IPS-11a (cell line): ENCODE results near the gene GINS1.

ENCODE experiments used
- H3K4me3 ChIP-seq: one replicate; pipeline ENCODE4 v1.5.1; 2013; ENCODE audit warnings: low read depth, low read length, control low read depth

The GINS1 gene

DNA sequence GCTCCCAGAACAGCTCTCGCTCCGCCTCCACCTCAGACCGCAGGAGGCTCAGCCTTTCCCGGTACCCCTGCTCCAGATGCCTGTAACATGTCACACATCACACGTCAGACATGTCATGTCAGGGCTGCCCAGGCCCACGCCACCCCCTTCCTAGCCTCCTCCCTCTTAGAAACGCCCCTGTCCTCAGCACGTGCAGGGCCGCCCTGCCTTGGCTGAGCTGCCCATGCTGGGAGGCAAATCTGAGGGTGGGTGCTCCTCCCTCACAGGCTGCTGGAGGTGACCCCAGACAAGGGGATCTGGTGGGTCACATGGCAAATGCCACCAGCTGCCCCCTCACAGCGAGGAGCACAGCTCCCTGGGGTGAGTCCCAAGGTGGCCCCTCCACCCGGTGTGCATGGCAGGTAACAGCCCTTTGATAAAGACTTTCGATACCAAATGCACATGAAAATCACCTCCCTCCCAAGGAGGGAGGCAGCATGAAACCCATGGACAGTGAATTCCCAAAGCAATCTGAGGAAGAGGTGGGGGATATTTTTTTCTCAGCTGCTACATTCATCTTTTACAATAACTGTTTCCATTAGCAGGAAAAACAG, 84.1 kb downstream of the GINS1 start:
- no peak overlapping the region for H3K4me3 ChIP-seq

DNA sequence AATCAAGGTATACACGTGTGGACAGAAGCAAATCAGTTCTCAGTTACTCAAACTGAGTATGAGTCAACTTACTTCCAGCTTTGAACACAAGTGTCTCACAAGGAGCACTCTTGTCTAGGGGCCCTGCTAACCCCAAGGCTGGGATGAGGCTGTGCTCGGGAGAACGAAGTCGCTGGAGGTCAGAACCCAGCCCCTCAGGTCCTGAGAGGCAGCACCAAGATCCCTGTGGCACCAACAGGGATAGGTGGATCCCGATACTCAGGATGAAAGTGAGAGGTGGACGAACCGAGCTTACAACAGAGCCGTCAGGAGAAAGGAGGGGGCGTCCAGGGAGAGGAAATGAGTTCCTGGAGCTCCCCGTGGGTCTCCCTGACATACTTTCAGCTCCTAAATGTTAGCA, 85.7 kb downstream of the GINS1 start:
- H3K4me3 ChIP-seq = no peak overlapping the region

DNA sequence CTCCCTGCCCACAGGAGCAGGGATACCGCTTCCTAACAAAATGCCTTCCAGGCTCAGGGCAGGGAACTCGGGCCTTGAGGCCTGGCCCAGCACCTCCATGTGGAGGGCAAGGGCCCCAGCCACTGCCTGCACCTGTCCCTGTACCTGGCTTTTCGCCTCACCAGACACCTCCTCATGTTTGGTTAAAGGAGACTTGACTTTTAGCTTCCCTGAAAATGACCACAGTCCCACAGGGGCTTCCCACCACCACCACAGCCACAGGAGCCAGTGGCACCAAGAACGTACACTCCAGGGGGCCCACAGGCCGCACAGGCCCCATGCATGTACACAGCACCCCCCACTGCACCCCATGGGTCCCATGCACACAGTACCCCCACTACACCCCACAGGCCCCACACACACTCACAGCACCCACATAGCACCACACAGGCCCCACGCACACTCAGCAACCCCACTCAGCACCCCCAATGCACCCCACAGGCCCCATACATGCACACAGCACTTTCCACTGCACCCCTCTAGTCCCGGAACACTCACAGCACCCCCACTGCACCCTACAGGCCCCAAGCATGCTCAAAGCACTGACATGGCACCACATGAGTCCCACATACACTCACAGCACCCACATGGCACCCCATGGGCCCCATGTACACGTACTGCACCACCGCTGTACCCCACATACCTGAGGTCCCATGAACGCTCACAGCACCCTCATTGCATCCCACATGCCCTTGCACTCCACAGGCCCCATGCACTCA, 86.5 kb downstream of the GINS1 start:
- H3K4me3 ChIP-seq = no peak overlapping the region

DNA sequence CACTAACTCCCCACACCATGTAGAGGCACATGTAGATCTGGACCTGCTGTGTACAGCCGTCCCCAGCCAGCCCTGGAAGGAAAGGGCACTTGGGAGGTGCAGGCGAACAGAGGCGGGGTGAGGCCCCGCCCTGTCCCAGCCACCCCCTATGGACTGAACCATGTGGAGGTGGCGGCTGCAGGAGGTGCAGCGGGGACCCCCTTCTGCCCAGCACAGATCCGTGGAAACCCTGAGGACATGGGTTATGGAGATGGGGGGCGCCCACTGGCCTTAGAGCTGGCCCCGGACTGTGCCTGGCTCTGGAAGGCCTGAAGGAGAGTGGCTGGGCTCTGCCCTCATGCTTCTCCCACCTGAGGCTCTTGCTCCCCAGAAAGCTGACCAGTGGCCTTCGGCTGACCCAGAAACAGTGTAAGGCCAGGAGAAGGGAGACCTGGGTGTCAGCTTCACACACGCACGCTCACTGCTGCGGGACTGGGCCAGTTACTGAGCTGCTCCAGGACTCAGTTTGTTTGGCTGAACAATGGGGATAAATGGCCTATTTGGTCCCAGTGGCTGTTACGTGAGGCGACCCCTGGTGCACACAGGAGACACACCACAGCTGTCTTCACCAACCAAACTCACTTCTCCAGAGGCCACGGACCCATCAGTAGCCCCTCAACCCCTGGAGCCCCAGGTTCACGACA, 87.2 kb downstream of the GINS1 start:
- H3K4me3 ChIP-seq = no peak overlapping the region

DNA sequence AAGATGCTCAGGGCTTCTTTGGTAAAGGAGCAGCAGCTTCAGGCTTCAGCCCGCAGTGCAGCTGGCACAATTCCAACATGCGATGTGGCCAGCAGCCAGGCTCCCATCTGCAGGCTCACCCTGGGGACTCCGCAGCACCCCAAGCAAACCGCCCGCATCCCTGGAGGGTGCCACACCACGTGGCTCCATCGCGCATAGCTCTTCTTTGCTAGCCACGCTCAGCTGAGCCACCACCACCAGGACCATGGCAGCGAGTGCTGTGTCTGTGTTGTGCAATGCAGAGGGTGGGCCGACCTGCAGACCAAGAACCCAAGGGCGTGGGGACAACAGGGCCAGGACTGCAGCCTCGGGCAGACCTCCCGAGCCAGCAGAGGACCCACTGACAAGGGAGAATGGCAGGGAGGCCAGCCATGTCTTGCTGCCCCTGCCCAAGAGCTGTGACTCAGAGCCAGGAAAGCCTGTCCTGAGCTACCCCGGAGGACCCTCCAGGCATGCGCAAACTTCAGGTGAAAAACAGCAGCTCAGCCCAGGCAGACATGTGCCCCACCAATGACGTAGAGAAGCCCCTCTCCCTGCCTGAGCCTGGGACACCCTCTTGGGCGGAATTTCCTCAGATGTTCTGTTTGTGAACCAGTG, 87.8 kb downstream of the GINS1 start:
- no peak overlapping the region for H3K4me3 ChIP-seq

DNA sequence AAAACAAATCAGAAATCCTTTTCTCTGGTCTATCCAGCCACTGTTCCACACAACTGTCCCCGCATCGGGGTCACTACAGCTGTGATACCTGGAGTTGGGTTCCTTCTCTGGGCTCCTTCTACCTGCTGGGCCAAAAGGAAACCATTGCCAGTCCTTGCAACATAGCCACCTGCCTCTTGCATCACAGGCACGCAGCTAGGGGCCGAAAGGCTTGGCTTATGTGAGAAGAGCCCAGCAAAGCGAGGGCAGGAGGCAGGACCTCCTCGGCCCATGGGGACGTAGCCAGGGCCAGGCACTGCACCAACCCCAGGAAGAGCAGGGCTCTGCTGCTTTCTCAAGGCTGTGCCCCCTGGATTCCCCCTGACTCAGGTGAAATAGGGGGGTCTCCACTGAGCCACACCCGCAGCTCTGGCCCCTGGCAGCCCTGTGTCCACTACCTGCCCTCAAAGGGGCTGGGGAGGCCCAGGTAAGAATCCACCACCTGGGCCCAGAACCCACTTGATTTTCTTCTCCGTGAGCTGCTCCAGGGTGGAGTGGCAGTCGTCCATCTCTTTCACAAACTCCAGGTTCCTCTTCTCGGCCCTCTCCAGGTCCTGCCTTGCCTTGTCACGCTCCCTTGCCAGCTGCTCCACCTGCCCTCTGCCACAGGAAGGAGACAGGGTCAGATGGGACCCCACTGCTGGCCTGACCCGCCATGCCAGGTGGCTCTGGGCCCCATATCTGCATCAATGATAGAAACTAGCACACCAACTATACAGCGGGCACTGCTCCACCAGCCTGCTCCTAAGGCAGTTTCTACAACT, 88.9 kb downstream of the GINS1 start:
- no peak overlapping the region for H3K4me3 ChIP-seq

DNA sequence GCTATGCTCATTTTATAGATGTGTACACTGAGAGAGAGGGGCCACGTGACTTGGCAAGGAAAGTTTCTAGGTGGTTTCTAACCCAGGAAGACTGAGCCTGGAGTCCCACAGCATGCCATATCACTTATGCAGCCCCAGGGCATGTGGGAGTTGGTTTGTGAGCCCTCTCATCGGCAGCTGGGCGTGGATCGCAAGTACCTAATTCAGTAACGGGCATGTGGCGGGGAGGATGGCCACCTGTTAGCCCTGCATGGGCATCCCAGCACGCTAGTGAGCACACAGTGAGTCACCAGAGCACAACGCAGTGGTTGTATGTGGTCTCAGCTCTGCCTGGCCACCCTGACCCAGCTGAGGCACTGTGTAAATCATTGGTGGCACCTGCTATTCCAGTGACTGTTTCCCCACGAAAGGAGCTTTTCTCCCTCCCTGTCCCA, 89.5 kb downstream of the GINS1 start:
- no peak overlapping the region for H3K4me3 ChIP-seq

DNA sequence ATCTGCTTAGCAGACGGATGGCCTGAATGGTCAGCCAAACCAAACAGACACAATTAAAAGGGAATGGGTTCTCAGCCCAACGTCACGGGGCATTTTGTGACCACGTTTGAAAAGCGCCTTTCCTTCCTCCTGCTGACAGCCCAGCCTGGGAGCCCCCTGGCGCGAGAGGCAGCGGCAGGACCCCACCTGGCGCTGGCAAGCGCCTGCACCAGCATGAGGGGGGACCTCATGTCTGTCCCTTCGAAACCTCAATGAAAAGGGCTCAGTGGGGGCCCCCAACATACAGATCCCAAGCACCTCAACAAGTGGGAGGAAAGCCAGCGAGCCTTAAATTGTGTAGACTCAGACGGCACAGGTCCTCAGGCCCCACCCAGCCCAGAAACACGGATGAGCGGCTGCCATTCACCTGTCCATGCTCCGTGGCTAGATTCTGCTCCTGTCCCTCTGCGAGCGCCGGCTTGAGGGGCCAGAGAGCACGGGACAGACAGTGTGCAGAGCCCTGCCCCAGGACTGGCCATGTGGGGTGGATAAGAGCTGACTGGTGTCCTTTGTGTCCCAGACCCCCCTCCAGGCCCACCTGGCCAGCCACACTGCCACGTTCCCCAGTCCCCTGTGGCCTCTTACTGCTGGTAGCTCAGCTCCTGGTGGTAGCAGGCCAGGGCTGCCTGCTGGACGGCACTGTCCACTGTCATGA, 90.3 kb downstream of the GINS1 start:
- H3K4me3 ChIP-seq = no peak overlapping the region
